ENCODE data around the gene SRRM5. TPM values are rescaled to one million over a fixed set of nuclear protein-coding genes. Genes with fewer than 3 reads are reported as not detected.

SRRM5 gene, protein sequence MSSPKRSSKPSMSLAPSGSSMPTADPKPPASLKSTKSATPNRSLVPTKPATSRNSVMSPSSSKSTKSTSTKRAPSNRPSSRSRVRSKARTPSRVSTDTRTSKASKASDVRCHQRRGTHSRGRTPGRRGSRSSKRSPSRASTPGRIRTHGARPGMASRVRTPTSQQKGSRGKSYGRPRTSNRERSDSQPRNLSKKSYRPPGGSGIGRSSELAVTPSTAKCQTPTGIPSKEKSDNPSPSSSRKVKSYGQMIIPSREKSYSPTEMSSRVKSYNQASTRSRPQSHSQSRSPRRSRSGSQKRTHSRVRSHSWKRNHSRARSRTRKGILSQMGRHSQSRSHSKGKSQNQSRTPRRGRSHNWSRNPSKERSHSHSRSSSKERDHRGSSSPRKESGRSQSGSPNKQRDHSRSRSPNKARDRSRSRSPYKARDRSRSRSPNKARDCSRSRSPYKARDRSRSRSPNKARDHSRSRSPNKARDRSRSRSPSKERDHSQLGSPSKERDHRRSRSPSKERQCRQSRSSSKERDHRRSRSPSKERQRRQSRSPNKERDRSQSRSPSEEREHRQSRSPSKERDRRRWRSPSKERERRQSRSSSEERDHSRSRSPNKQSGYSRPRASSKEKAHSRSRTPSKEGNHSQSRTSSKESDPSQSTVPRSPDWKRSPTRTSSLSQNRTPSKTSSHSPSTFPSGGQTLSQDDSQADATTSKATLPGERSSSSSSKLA
- total RNA-seq (not detected), polyA plus RNA-seq (under 1 TPM in 2 of 3 donors, not detected in 1; 0.45 to 0.50 TPM)
- long read RNA-seq, donor 1 = 0 reads
- long read RNA-seq, donor 2, partial matches to known transcripts = 0 of 121 reads
- long read RNA-seq, donor 2, other reads (novel, unspliced or antisense) = 120 of 121 reads
- long read RNA-seq, donor 3, partial matches to known transcripts = 50 of 51 reads
- long read RNA-seq, donor 3, other reads (novel, unspliced or antisense) = 0 of 51 reads
- long read RNA-seq, donor 4 = 0 reads
- long read RNA-seq, donor 5 = 0 reads
- long read RNA-seq, donor 6, partial matches to known transcripts = 0 of 4 reads
- long read RNA-seq, donor 6, other reads (novel, unspliced or antisense) = 0 of 4 reads
- long read RNA-seq, donor 7, partial matches to known transcripts = 0 of 58 reads
- long read RNA-seq, donor 7, other reads (novel, unspliced or antisense) = 58 of 58 reads
- long read RNA-seq, donor 8, partial matches to known transcripts = 0 of 2 reads
- long read RNA-seq, donor 8, other reads (novel, unspliced or antisense) = 0 of 2 reads
- long read RNA-seq, donor 9 = 0 reads
- long read RNA-seq, donor 10, partial matches to known transcripts = 0 of 1 reads
- long read RNA-seq, donor 10, other reads (novel, unspliced or antisense) = 0 of 1 reads

DNA sequence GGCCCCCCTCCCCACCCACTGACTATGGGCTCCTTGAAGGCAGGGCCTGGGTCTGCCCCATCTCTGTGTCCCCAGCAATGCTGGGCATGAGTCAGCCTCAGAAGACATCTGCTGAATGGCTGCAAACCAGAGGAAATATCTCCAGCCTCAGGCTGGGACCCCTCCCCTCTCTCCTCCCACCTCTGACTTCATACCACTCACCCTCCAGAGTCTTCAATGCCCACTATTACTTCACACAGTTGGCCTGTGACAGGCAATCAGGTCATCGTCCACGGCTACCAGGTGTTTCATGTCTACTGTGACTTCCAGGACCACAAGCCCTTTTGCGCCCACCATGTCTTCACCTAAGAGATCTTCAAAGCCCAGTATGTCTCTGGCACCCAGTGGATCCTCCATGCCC is at the start of gene SRRM5:
Gene SRRM5 (plus strand): TSS at position 301 of the 400 bp plus-strand sequence. CDS start 34 bp downstream, at position 335.
- Histone ChIP-seq H3K4me3 (no peak within 1 kb of the TSS), H3K36me3 (peaks cover 30 to 59% (median 49%) of the 10 kb centered on the region in 4 donors), H3K27me3 (no peaks in the 10 kb centered on the region), H3K4me1 (peaks cover 0 to 15% (median 6%) of the 10 kb centered on the region in 4 donors), H3K27ac (no peak within 1 kb of the TSS), H3K9me3 (no peaks in the 10 kb centered on the region)
- no peak for DNase-seq
- intact Hi-C loops (cut with DNase I; ENCODE audit: low total_unique reads) = no loop called here
- 87 to 100% (median 94%) methylated on average over 3 of the region's 3 CpGs for WGBS, 5 donors
- TF ChIP-seq POLR2A (IDR thresholded peaks at IDR 0.05) (no peak), EP300 (IDR thresholded peaks at IDR 0.05) (no peak), POLR2AphosphoS5 (IDR thresholded peaks at IDR 0.05) (no peak)
- TF ChIP-seq, protein P1, sequence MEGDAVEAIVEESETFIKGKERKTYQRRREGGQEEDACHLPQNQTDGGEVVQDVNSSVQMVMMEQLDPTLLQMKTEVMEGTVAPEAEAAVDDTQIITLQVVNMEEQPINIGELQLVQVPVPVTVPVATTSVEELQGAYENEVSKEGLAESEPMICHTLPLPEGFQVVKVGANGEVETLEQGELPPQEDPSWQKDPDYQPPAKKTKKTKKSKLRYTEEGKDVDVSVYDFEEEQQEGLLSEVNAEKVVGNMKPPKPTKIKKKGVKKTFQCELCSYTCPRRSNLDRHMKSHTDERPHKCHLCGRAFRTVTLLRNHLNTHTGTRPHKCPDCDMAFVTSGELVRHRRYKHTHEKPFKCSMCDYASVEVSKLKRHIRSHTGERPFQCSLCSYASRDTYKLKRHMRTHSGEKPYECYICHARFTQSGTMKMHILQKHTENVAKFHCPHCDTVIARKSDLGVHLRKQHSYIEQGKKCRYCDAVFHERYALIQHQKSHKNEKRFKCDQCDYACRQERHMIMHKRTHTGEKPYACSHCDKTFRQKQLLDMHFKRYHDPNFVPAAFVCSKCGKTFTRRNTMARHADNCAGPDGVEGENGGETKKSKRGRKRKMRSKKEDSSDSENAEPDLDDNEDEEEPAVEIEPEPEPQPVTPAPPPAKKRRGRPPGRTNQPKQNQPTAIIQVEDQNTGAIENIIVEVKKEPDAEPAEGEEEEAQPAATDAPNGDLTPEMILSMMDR (IDR thresholded peaks at IDR 0.05) = no peak

DNA sequence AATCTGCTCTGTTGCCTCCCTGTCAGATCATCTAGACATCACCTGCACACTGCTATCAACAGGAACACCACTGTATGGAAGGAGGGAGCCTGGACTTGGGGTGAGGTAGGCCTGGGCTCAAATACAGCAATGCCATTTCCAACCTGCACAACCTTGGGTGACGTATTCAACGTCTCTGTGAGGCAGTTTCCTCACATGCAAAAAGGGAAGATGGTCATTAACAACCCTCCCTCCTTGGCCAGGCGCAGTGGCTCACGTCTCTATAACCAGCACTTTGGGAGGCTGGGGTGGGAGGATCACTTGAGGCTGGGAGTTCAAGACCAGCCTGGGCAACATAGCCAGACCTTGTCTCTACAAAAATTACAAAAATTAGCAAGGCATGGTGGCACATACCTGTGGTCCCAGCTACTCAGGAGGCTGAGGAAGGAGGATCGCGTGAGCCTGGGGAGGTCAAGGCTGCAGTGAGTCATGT is 49.6 kb upstream of the SRRM5 start:
- intact Hi-C loops (cut with DNase I; ENCODE audit: low total_unique reads) = no loop called here
- Histone ChIP-seq H3K36me3 (peaks cover 8 to 48% (median 35%) of the 10 kb centered on the region in 4 donors), H3K27me3 (no peaks in the 10 kb centered on the region), H3K4me3 (no peak overlapping the region), H3K9me3 (no peaks in the 10 kb centered on the region), H3K4me1 (peaks cover 0 to 25% (median 10%) of the 10 kb centered on the region in 4 donors), H3K27ac (peak overlapping the region in 4 of 5 donors; percentile 69 to 78 (median 74))
- 79 to 87% (median 85%) methylated on average over 6 of the region's 6 CpGs for WGBS, 5 donors
- DNase-seq = no peak
- TF ChIP-seq, protein P1 (IDR thresholded peaks at IDR 0.05) = no peak
- TF ChIP-seq EP300 (IDR thresholded peaks at IDR 0.05) = no peak
- no peak for TF ChIP-seq POLR2AphosphoS5 (IDR thresholded peaks at IDR 0.05)
- TF ChIP-seq POLR2A (IDR thresholded peaks at IDR 0.05) = no peak

DNA sequence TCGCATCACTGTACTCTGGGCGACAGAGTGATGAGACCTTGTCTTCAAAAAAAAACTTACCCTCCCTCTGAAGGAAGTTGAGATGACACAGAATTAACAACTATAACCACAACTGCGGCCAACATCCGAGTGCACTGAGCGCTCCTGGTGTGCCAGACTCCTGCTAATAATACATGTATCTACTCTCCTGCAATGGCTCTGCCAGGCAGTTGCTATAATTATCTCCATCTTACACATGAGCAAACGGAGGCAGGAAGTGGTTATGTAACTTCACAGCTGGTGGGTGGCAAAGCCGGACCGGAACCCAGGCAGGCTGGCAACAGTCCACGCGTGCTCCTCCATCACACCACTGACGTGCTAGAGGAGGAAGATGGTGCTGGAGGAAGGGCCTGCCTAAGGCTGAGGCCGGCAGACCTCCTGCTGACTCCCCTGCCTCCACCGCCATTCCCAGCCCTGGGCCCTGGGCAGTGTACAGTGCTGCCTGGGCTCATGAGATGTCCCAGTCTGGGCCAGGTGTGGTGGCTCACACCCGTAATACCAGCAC is 49.1 kb upstream of the SRRM5 start:
- Histone ChIP-seq H3K4me3 (no peak overlapping the region), H3K36me3 (peaks cover 8 to 43% (median 30%) of the 10 kb centered on the region in 4 donors), H3K4me1 (peaks cover 0 to 25% (median 10%) of the 10 kb centered on the region in 4 donors), H3K9me3 (no peaks in the 10 kb centered on the region), H3K27me3 (no peaks in the 10 kb centered on the region), H3K27ac (peak overlapping the region; percentile 47 to 78 (median 71))
- 46 to 65% (median 62%) methylated on average over 11 to 14 of the region's 14 CpGs for WGBS, 5 donors
- intact Hi-C loops (cut with DNase I; ENCODE audit: low total_unique reads) = no loop called here
- TF ChIP-seq POLR2A (IDR thresholded peaks at IDR 0.05) (no peak), EP300 (IDR thresholded peaks at IDR 0.05) (no peak), POLR2AphosphoS5 (IDR thresholded peaks at IDR 0.05) (no peak)
- TF ChIP-seq, protein P1 (IDR thresholded peaks at IDR 0.05) = no peak
- peak; percentile 65 to 84 for DNase-seq

Measured in stomach (tissue), 19 donors.